GM20431 (cell line): Measurements from ENCODE around the gene LUC7L3.
"Not testable (repeated sequence)": the region's sequence is repeated elsewhere in the genome, so short reads cannot be mapped to it uniquely, and the experiment has no call there.

ENCODE experiments used
- in situ Hi-C: fragments of 300-500 bp; cut with MseI, MboI; formaldehyde crosslinking; loops from one replicate; pipeline ENCODE4 v1.15.0; 2020; ENCODE audit warnings: low sequenced_read_pairs; ENCODE audit not compliant: unreplicated experiment

LUC7L3 gene

DNA sequence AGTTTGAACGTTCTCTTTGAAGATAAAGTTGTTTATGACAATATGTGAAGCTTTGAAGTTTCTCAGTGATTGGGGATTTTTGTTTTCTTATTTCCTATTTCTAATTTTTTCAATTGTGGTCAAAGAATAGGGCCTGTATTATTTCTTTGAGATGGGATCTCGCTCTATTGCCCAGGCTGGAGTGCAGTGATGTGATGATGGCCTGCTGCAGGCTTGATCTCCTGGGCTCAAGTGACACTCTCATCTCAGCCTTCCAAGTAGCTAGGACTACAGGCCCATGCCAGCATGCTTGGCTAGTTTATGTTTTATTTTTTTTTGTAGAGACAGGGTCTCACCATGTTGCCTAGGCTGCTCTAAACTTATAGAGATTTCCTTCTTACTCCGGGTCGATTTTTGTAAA, 59.6 kb downstream of the LUC7L3 start:
- in situ Hi-C loops: no loop called here

DNA sequence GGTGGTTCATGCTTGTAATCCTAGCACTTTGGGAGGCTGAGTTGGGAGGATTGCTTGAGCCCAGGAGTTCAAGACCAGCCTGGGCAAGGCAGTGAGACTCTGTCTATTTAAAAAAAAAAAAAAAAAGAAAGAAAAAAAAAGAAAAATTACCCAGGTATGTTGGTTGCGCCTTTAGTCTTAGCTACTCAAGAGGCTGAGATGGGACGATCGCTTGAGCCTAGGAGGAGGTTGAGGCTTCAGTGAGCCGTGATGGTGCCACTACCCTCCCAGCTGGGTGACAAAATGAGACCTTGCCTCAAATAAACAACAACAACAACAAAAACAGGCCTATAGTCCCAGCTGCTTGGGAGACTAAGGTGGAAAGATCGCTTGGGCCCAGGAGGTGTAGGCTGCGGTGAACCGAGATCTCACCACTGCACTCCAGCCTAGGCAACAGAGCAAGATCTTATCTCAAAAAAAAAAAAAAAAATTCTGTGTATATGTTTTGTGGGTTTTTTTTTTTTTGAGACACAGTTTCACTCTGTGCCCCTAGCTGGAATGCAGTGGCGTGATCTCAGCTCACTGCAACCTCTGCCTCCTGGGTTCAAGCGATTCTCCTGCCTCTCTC, 60.4 kb downstream of the LUC7L3 start:
- in situ Hi-C loops: no loop called here

DNA sequence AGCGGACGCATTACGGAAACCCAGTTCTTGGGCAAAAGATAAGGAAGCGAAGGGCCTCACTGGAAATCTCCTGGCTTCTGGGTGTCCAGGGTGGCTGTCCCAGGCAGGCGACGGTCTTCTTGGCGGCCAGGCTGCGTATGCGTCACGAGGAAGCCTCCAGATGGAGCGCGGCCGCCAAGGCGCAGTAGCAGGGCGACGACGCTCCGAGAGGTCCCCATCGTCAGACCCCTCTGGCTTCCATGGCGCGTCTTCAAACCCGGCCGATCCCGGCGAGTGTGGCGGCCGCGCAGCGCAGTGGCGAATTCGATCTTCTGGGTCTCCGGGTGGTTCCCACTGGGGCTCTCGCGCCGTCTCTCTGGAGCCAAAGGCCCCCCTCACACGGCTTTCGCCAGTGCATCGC, 61.8 kb downstream of the LUC7L3 start:
- in situ Hi-C loops: no loop called here

DNA sequence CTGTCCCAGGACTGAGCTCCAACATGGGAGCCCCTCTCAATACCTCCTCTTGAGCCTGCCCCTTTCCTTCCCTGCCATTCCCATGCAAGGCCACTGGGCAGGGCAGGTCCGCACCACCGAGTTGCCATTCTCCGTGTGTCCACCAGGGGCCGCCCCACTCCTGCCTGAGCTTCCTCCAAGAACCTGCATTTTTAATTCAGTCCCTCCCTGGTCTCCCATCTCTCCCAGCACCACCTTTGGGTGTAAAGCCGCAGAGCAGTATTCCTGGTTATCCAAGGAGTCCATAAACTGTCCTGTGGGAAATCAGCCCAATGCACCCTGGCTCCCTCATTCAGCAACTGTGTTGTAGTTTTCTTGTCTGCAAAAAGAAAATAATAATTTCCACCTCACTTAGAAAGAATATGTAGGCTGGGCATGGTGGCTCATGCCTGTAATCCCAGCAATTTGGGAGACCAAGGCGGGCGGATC, 63.8 kb downstream of the LUC7L3 start:
- in situ Hi-C loops: no loop called here

DNA sequence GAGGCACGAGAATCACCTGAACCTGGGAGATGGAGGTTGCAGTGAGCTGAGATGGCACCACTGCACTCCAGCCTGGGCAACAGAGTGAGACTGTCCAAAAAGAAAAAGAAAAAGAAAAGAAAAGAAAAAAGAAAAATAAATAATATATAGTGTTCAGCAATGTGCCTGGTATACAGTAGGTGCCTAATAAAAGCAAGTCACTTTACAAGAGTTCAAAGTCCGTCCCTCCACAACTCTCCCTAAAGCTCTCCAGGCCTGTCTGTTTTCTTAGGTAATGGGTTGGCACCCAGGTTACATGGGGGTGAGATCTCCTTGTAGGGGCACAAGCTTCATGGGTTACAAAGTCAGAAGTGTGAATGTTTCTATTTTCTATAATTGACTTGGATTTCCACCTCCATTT, 64.5 kb downstream of the LUC7L3 start:
- in situ Hi-C loops: no loop called here

DNA sequence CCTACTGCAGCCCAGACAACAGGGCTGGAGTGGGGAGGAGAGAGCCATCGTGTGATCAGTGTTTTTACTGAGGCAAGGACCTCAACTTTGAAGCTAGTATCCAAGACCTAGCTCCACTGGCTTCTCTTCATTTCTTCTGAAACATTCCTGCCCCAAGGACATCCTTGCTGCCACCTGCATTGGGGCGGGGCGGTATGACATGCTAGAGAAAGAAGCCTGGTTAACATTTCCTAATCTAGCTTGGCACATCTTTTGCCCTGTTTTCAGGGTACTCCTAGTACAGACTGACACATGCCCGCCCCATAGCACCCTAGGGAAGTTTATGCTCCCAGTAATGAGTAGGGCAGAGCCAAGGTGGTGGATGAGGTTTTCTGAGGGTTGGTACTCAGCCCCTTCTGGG, 65.7 kb downstream of the LUC7L3 start:
- in situ Hi-C loops: no loop called here

DNA sequence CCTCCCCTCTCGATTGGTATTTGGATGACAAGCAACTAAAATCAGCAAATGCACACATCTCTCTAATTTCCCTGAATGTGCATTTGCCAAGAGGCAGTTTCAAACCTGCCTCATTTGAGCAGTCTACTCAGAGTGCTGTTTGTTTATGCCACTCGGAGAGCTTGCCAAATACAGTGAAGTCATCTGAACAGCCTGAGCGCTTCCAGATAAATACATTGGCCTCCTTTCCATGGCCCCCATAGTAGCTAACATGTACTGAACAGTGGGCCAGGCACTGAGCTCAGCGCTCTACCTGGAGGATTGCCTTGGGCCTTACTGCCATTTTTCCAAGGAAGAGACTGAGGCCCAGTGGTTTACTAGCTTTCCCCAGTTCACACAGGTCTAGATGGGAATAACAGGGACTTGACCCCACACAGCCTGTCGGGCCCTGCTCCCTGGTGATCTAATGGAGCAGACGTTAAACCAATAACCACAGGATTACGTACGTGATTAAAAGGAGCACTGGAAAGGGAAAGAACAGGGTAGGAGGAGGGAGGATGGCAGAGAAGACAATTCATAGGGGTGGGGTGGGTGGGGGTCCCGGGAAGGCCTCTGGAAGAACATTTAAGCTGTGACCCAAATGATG, 66.7 kb downstream of the LUC7L3 start:
- in situ Hi-C loops: no loop called here

DNA sequence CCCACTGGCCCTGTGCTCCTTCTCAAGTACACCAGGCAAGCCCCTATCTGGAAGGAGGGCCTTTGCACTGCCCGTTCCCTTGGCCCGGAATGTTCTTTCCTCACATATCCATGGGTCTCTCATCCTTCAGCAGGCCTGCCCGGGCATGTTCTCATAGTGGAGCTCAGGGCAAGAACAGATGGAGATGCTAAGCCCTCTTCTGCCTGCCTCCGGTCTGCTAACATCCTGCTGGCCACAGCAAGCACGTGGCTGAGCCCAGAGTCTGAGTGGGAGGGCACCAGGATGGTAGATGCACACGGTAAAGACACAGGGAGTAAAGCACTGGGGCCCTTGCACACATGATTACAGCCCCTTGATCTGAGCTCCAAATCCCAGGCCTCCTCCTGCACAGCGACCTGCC, 67.7 kb downstream of the LUC7L3 start:
- in situ Hi-C loops: no loop called here

DNA sequence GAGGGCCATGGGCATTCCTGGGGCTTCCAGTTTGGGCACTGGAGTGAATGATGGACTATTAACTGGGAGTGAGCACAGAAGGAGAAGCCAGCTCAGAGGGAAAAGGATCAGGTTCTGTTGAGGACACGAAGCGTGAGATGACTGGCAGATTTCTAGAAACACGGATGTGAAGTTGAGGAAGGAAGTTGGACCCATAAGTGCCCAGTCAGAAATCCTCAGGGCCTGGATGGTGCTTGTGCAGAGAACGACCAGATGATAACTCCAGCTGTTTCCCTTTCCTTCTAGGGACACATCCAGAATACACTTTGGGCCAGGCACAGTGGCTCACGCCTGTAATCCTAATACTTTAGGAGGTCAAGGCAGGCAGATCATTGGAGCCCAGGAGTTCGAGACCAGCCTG, 71.2 kb downstream of the LUC7L3 start:
- in situ Hi-C loops: no loop called here

DNA sequence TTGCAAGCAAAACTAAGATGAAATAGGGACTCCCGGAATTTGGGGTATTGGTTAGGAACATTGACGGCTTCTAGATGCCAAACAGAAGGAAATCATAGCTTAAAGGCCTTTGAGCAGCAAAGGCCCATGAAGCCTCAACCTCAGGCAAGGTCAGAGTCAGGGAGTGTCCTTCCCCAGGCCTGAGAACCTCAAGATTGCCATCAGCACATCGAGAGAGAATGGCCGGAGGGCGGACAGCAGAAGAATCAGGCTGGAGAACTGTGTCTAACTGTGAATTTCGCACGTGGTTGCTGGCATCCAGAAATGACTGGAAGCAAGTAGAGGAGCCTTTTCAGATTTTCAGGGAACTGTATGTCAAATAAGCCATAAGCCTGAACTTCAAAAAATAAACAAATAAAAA, 72.7 kb downstream of the LUC7L3 start:
- in situ Hi-C loops: no loop called here

DNA sequence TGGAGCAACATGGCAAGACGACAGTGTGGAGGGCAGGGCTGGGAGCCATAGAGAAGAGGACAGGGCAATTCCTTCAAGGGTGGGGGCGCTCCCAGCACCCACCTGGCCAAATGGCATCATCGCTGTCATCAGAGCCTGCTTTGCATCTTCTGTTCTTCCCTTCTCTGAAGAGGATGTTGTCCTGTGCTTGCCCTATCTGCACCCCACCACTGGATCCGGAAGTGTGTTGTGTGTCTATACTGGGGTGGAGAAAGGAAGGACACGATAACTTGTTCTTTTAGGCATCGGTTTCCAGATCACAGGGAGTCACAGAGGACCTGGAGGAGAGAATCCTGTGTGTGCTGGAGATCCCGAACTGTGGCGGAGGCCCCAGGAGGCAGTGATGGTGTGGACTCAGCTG, 73.6 kb downstream of the LUC7L3 start:
- in situ Hi-C loops: no loop called here

DNA sequence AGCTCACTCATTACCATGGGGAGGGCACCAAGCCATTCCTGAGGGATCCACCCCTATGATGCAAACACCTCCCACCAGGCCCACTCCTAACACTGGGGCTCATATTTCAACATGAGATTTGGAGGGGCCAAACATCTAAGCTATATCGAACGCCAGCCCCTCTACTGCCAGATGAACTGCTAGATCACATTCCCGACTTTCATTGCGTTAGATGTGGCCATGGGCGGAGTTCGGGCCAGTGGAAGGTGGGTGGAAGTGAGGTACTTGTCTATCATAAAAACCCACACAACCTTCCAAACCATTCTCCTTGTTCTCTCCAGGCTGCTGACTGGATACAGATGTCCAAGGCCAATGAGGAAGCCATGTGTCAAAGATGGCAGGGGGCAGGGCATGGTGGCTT, 75.0 kb downstream of the LUC7L3 start:
- in situ Hi-C loops: no loop called here

DNA sequence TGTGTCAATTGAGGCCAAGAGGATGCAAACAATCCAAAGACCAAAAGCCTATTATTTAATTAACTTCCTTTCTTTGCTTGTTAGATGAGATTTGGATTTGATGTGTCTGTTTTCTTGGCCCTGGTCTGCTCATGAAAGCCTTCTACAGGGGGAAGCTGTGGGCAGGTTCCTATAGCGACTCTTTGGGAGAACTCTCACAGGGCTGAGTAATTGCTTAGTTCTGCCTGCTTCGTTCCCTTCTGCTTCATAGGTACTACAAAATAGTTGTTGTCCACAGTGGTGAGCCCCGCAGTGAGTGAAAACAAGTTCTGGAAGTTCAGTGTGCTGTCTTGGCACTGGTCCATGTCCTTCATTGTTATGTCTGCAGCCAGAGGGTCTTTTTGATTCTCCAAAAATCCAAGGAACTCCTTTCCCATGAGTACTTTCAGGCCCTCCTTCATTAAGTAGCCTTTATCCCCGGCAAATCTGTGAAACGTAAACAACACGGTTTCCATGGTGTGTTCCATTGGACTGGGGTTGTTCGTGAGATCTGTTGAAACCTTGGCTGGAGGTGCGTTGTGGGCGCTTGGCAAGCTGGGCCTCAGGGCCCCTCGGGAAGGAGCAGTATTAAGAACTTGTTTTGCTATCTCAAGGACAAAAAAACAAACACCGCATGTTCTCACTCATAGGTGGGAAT, 77.9 kb downstream of the LUC7L3 start:
- in situ Hi-C loops: no loop called here

DNA sequence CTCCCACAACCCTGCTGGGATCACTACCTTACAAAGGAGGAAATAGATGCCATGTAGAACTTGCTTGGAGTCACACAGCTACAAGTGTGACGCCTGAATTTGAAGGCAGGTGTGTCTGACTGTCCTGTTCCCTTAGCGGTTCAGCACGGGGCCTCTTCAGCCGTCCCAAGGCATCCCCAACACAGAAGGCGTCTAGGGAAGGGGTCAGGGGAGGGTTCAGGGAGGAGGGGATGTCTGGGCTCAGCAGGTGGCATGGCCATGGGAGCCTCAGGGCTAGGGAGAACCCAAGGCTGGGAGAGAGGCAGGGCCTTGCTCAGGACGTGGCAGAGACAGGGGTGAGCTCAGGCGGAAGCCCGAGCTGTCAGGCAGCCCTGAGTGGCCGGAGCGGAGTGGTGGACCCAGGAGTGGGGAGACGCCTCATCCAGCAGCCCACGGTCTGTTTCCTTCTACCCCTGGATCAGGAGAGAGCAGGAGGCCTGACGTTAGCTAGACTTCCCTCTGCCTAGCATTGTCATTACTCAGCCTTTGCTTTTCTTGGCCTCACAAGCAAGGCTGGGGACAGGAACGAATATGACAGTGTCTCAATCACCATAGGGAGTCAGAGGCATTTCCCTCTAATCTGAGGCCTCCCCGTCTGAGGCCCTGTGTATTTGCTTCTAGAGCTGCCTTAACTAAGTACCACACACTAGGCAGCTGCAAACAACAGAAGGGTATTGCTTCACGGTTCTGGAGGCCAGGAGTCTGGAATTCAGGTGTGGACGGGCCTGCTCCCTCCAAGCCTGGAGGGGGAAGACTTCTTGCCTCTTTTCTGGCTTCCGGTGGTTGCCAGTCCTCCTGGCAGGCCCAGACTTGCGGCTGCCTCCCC, 79.3 kb downstream of the LUC7L3 start:
- in situ Hi-C loops: no loop called here

DNA sequence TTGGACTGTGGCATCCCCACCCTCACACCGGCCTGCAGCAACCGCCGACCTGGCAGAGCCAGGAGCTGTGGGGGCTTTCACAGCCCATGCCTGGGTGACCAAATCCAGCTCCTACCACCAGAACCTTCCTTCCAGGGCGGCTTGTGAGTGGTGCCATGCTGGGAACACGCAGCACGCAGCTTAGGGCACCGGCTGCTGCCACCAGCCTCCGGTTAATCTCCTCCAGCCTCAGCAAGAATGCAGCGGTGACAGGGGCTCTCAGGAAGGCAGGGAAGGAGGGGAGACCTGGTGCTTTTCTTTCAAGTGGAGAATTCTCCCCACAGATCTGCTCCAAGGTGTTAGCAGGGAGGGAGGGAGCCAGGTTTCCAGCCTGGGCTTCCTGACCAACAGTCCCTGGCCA, 80.2 kb downstream of the LUC7L3 start:
- in situ Hi-C loops: no loop called here

DNA sequence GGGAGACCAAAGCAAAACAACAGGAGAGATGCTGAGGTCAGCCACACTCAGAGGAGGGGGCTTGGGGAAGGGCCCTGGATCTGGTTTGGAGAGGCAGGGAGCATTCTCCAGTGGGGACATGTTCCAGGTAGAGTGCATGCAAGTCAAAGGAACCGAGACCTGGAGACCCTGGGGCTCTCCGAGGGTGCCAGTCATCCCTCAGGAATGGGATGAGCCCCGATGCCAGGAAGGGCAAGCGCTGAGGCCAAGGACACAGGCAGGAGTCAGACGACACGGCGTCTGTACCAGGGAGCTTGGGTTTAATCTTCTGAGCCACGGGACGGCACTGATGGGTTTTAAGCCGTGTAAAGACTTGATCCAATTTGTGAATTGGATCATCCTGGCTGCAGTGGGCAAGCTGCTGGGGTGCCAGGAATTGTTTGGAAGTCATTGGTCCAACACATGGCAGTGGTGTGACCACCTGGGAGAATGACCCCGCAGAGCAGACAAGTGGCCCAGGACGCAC, 80.8 kb downstream of the LUC7L3 start:
- in situ Hi-C loops: no loop called here

DNA sequence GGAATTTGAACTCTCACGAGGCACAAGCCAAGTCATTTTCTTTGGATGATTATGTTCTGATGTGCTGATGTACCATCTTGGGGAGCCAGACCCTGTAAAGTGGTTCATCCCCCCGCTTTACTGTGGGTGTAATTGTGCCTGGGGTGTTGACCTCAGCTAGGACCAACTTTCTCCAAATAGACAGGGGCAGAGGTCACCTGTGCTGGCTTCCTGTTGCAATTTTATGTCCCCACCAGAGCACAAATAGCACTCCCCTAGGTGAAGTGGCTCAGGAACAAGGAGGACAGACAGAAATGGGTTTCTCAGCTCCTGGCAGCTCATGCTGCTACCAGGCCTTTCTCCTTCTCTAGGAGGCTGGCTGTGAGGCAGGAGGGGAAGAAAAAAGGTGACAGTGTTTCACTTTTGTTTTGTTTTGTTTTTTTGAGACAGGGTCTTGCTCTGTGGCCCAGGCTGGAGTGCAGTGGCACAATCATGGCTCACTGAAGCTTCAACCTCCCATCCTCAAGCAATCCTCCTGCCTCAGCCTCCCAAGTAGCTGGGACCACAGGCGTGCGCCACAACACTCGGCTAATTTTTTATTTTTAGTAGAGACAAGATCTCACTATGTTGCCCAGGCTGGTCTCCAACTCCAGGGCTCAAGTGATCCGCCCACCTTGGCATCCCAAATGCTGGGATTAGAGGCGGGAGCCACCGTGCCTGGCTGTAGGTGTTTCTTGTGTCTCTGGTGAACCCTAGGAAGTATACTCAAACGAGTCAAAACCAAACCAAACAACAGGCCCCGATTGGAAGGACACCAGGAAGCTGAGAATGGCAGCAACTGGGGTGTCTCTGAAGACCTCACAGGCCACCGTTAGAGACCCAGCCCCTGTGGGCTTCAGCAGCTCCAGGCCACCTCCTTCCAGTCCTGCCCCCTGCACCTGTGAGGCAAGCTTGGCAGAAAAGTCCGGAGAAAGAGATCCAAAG, 83.5 kb downstream of the LUC7L3 start:
- in situ Hi-C loops: no loop called here

DNA sequence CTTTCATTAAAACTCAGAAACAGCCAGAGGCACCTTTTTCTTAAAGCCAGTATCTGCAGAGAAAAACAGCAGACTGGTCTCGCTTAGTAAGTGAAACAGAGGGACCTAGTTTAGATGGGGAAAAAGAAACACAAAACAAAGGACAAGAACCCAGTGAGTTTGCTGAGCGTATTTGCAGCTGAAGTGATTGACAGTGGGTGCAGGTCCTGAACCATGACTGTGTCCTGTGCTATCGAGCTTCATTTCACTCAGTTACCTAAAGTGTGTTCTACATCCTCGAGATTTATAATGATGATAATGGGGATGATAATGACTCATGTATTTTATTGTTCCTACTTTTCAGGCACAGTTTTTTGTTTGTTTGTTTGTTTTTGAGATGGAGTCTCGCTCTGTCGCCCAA, 84.3 kb downstream of the LUC7L3 start:
- in situ Hi-C loops: no loop called here

DNA sequence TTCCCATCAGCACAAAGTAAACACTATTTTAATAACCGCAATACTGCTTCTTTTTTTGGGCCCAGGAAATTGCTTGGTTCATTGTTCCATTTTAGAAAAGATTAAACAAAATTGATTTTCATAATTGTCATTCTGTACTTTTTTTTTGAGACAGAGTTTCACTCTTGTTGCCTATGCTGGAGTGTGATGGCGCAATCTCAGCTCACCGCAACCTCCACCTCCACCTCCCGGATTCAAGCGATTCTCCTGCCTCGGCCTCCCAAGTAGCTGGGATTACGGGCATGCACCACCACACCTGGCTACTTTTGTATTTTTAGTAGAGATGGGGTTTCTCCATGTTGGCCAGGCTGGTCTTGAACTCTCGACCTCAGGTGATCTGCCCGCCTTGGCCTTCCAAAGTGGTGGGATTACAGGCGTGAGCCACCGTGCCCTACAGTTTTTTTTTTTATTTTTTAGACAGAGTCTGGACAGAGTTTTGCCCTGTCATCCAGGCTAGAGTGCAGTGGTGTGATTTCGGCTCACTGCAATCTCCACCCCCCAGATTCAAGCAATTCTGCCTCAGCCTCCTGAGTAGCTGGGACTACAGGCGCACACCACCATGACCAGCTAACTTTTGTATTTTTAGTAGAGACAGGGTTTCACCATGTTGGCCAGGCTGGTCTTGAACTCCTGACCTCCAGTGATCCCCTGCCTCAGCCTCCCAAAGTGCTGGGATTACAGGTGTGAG, 85.5 kb downstream of the LUC7L3 start:
- in situ Hi-C loops: not testable (repeated sequence)
